Panc1 (cell line): ENCODE results near the gene LY86.

Source experiments
- CTCF ChIP-seq: fragments of 450-650 bp; IDR thresholded peaks from 2 replicates; pipeline ENCODE4 v1.5.1; 2017; ENCODE audit warnings: mild to moderate bottlenecking
- POLR2AphosphoS5 ChIP-seq: IDR thresholded peaks from 2 replicates; pipeline ENCODE4 v1.6.1; 2012; ENCODE audit warnings: mild to moderate bottlenecking, low read depth, low read length, moderate library complexity

GRCh38 chr6:6663421-6664135 is 75.1 kb downstream of the LY86 start:
- TF ChIP-seq CTCF: no peak
- TF ChIP-seq POLR2AphosphoS5: no peak
